CD14-positive monocyte (primary cell): Measurements from ENCODE around the gene PRDM1. TPM values are rescaled to one million over a fixed set of nuclear protein-coding genes. Genes with fewer than 3 reads are reported as not detected.
A peak's percentile ranks its signal among the peaks of the same experiment; 100 is the strongest.

Experiments used
- DNase-seq, 3 donors: peaks; one replicate each; pipeline ENCODE4 v3.0.0-alpha.2; 2011 to 2022
- H2AFZ ChIP-seq: 2 replicates; pipeline ENCODE4 v1.6.0; 2012; ENCODE audit warnings: mild to moderate bottlenecking, low read depth, low read length, inconsistent platforms; ENCODE audit not compliant: insufficient read depth, poor library complexity, severe bottlenecking
- H3K27ac ChIP-seq, 2 donors: 1 replicate in 1 of 2; 2 replicates in 1 of 2; pipeline ENCODE4 v1.5.1; 2012 to 2013; ENCODE audit warnings: low read length in 2 of 2, control low read depth in 1 of 2, inconsistent platforms in 1 of 2, low read depth in 1 of 2, mild to moderate bottlenecking in 1 of 2
- H3K27me3 ChIP-seq, 2 donors: one replicate each; pipeline versions ENCODE4 v1.6.0 to v1.6.1; 2011 to 2013; ENCODE audit warnings: low read length in 2 of 2; ENCODE audit not compliant: control insufficient read depth in 2 of 2, insufficient read depth in 2 of 2
- H3K36me3 ChIP-seq, 2 donors: replicated peaks in 1 of 2; 1 replicate in 1 of 2; 2 replicates in 1 of 2; pipeline versions ENCODE4 v1.5.1 to v1.6.1; 2012 to 2013; ENCODE audit warnings: low read length in 2 of 2, control low read depth in 1 of 2, inconsistent platforms in 1 of 2, mild to moderate bottlenecking in 1 of 2; ENCODE audit not compliant: insufficient read depth in 2 of 2, control insufficient read depth in 1 of 2
- H3K4me1 ChIP-seq, 2 donors: 1 replicate in 1 of 2; 2 replicates in 1 of 2; pipeline versions ENCODE4 v1.5.1 to v1.6.1; 2012 to 2013; ENCODE audit warnings: low read length in 2 of 2, control low read depth in 1 of 2, inconsistent platforms in 1 of 2, mild to moderate bottlenecking in 1 of 2, moderate library complexity in 1 of 2; ENCODE audit not compliant: insufficient read depth in 2 of 2, control insufficient read depth in 1 of 2
- H3K4me2 ChIP-seq: replicated peaks from 2 replicates; pipeline ENCODE3; 2012; ENCODE audit warnings: low read length, moderate library complexity, mild to moderate bottlenecking; ENCODE audit not compliant: poor library complexity, severe bottlenecking; ENCODE audit errors: extremely low read depth
- H3K4me3 ChIP-seq, 3 experiments: fragments of 200-600 bp in 1 of 3; sonication (generic) in 1 of 3; replicated peaks in 1 of 3; 1 replicate in 2 of 3; 2 replicates in 1 of 3; pipeline ENCODE4 v1.5.1; 2011 to 2013; ENCODE audit warnings: low read length in 3 of 3, mild to moderate bottlenecking in 3 of 3, control low read depth in 2 of 3, low read depth in 2 of 3, inconsistent platforms in 1 of 3, moderate library complexity in 1 of 3
- H3K79me2 ChIP-seq: 2 replicates; pipeline ENCODE4 v1.6.0; 2012; ENCODE audit warnings: mild to moderate bottlenecking, control low read depth, inconsistent platforms, low read length, moderate library complexity; ENCODE audit not compliant: insufficient read depth
- H3K9ac ChIP-seq: 2 replicates; pipeline ENCODE4 v1.6.0; 2017; ENCODE audit warnings: low read length, mild to moderate bottlenecking; ENCODE audit not compliant: insufficient read depth, poor library complexity, severe bottlenecking
- H3K9me3 ChIP-seq, 2 donors: replicated peaks in 1 of 2; 1 replicate in 1 of 2; 2 replicates in 1 of 2; pipeline versions ENCODE4 v1.5.1 to v1.6.1; 2012 to 2013; ENCODE audit warnings: low read length in 2 of 2, control low read depth in 1 of 2; ENCODE audit not compliant: control insufficient read depth in 1 of 2, insufficient read depth in 1 of 2
- H4K20me1 ChIP-seq: 2 replicates; pipeline ENCODE4 v1.6.0; 2012; ENCODE audit warnings: mild to moderate bottlenecking, low read length, control low read depth, moderate library complexity; ENCODE audit not compliant: insufficient read depth
- H3K27ac Mint-ChIP-seq, 7 donors: one replicate each; pipeline ENCODE4 v1.8.0; 2020; ENCODE audit warnings: mild to moderate bottlenecking in 7 of 7, mixed read lengths in 7 of 7, moderate library complexity in 6 of 7, inconsistent platforms in 2 of 7
- H3K27me3 Mint-ChIP-seq, 3 donors: one replicate each; pipeline ENCODE4 v1.8.0; 2021 to 2022; ENCODE audit warnings: low read depth in 3 of 3, mild to moderate bottlenecking in 3 of 3, mixed read lengths in 3 of 3, moderate library complexity in 3 of 3, inconsistent platforms in 1 of 3
- H3K36me3 Mint-ChIP-seq, 2 donors: one replicate each; pipeline ENCODE4 v1.8.0; 2020; ENCODE audit warnings: mixed read lengths in 2 of 2, inconsistent platforms in 1 of 2, mild to moderate bottlenecking in 1 of 2
- H3K4me1 Mint-ChIP-seq: one replicate; pipeline ENCODE4 v1.8.0; 2020; ENCODE audit warnings: mild to moderate bottlenecking, mixed read lengths
- H3K4me3 Mint-ChIP-seq, 2 donors: one replicate each; pipeline ENCODE4 v1.8.0; 2020; ENCODE audit warnings: mild to moderate bottlenecking in 2 of 2, mixed read lengths in 2 of 2, moderate library complexity in 1 of 2
- H3K9me3 Mint-ChIP-seq, 7 donors: one replicate each; pipeline ENCODE4 v1.8.0; 2020 to 2022; ENCODE audit warnings: mixed read lengths in 7 of 7, mild to moderate bottlenecking in 6 of 7, moderate library complexity in 6 of 7, inconsistent platforms in 2 of 7
- WGBS: methylation state at CpG from one replicate; pipeline ENCODE4 v1.1.5; 2013; ENCODE audit warnings: missing lambda C conversion rate; ENCODE audit not compliant: insufficient coverage; 5-methylcytosine and 5-hydroxymethylcytosine counted together
- intact Hi-C, 2 donors: fragments of 100-400 bp; cut with micrococcal nuclease; formaldehyde crosslinking; loops; one replicate each; pipeline versions ENCODE4 v1.15.0 to v1.15.1; 2023
- polyA plus RNA-seq, 3 donors: library from polyadenylated mRNA; depleted of rRNA in 1 of 3; unstranded in 2 of 3; stranded (reverse) in 1 of 3; fragments of 300-500 nt in 2 of 3; fragments of >200 nt in 1 of 3; fragmentation: Illumina TruSeq in 2 of 3; gene quantifications; 1 replicate in 2 of 3; 2 replicates in 1 of 3; pipeline ENCODE4 v1.2.3, GENCODE V29; 2012 to 2021
- TF ChIP-seq, protein P1 (sequence below): fragments of 200-600 bp; IDR thresholded peaks from one replicate; pipeline ENCODE4 v1.8.0; 2022; ENCODE audit warnings: antibody characterized with exemption, mild to moderate bottlenecking

Gene PRDM1
- polyA plus RNA-seq, 3 donors = 1.8 to 14.9 (median 5.2) TPM

DNA sequence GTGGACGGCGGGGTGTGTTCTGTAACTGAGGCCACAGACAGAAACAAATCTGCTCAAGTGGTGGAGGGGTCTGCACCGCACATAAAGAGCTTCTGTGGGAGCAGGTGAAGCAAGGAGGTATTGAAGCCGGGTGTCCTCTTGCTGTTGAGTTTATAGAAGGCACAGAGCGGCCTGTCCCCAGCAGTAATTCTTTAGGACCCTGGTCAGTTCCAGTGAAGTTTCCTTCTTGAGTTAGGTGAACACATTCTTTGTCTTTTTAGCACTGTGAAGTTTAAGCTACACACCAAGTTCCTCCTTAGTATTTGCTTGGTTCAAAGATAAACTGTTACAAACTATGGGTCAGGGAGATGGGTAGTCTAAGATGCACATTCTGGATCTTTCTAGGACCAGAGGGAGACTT lies 6.1 kb downstream of the PRDM1 start:
- peaks cover 5% of the 10 kb centered on the region for H3K79me2 ChIP-seq
- 89% methylated on average over 3 of the region's 5 CpGs for WGBS
- Mint-ChIP-seq H3K9me3 (no peaks in the 10 kb centered on the region), H3K27ac (no peak overlapping the region), H3K36me3 (peaks cover 13 to 14% of the 10 kb centered on the region in 2 donors), H3K4me3 (no peak overlapping the region), H3K4me1 (peaks cover 56% of the 10 kb centered on the region), H3K27me3 (peaks cover 0 to 1% (median 0%) of the 10 kb centered on the region in 3 donors)
- H4K20me1 ChIP-seq = no peaks in the 10 kb centered on the region
- peaks cover 32 to 46% of the 10 kb centered on the region in 2 donors for H3K4me1 ChIP-seq
- no peak overlapping the region for H3K27ac ChIP-seq
- DNase-seq = no peak
- no peaks in the 10 kb centered on the region for H3K9me3 ChIP-seq
- TF ChIP-seq, protein P1, sequence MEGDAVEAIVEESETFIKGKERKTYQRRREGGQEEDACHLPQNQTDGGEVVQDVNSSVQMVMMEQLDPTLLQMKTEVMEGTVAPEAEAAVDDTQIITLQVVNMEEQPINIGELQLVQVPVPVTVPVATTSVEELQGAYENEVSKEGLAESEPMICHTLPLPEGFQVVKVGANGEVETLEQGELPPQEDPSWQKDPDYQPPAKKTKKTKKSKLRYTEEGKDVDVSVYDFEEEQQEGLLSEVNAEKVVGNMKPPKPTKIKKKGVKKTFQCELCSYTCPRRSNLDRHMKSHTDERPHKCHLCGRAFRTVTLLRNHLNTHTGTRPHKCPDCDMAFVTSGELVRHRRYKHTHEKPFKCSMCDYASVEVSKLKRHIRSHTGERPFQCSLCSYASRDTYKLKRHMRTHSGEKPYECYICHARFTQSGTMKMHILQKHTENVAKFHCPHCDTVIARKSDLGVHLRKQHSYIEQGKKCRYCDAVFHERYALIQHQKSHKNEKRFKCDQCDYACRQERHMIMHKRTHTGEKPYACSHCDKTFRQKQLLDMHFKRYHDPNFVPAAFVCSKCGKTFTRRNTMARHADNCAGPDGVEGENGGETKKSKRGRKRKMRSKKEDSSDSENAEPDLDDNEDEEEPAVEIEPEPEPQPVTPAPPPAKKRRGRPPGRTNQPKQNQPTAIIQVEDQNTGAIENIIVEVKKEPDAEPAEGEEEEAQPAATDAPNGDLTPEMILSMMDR = no peak
- intact Hi-C loops = no loop called here
- H3K9ac ChIP-seq = no peak overlapping the region
- peaks cover 0 to 5% of the 10 kb centered on the region in 2 donors for H3K36me3 ChIP-seq
- H3K27me3 ChIP-seq = no peaks in the 10 kb centered on the region
- no peak overlapping the region for H3K4me2 ChIP-seq
- H3K4me3 ChIP-seq = no peak overlapping the region
- no peak overlapping the region for H2AFZ ChIP-seq

DNA sequence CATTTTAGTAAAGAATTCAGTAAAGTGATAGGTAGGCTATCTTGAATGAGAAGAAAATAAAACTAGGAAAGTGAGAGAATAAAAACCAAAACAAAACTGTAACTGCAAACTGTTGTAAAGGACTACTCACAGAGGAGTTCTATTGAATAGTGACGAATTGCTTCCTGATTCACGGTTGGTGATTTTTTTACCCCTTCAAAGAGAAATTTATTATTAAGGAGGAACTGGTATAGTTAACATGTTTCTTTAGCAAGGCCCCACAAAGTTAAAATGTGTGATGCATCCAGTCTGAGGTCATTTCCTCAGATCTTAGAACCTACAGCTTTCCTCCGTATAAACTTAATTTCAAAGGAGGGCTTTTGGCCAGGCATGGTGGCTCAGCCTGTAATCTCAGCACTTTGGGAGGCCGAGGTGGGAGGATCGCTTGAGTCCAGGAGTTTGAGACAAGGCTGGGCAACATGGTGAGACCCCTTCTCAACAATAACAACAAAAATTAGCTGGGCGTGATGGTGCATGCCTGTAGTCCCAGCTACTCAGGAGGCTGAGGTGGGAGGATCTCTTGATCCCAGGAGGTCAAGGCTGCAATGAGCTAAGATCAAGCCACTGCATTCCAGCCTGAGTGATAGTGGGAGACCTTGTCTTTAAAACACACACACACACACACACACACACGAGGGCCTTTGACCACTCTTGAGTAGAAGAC lies 8.3 kb downstream of the PRDM1 start:
- intact Hi-C loops = no loop called here
- Histone ChIP-seq H3K36me3 (peaks cover 0 to 5% of the 10 kb centered on the region in 2 donors), H3K9ac (no peak overlapping the region), H3K9me3 (no peaks in the 10 kb centered on the region), H3K4me3 (no peak overlapping the region), H3K4me2 (no peak overlapping the region), H3K79me2 (peaks cover 5% of the 10 kb centered on the region), H3K27me3 (no peaks in the 10 kb centered on the region), H4K20me1 (no peaks in the 10 kb centered on the region), H3K4me1 (peaks cover 23 to 40% of the 10 kb centered on the region in 2 donors), H2AFZ (no peak overlapping the region), H3K27ac (no peak overlapping the region)
- Mint-ChIP-seq H3K27me3 (peaks cover 0 to 1% (median 0%) of the 10 kb centered on the region in 3 donors), H3K36me3 (peaks cover 9 to 16% of the 10 kb centered on the region in 2 donors), H3K4me1 (peaks cover 53% of the 10 kb centered on the region), H3K9me3 (no peaks in the 10 kb centered on the region), H3K4me3 (no peak overlapping the region), H3K27ac (peak overlapping the region in 3 of 7 donors; percentile 4 to 64 (median 16))
- TF ChIP-seq, protein P1 = no peak
- no CpG with 5 or more reads among the region's 7 CpGs for WGBS
- DNase-seq = no peak
